Epidermal melanocyte (primary cell): ENCODE measurements around the gene XPO6.

Source experiments
- DNase-seq: peaks from one replicate; pipeline ENCODE4 v3.0.0; 2011; ENCODE audit warnings: low spot score; ENCODE audit not compliant: insufficient read length

Gene XPO6

DNA sequence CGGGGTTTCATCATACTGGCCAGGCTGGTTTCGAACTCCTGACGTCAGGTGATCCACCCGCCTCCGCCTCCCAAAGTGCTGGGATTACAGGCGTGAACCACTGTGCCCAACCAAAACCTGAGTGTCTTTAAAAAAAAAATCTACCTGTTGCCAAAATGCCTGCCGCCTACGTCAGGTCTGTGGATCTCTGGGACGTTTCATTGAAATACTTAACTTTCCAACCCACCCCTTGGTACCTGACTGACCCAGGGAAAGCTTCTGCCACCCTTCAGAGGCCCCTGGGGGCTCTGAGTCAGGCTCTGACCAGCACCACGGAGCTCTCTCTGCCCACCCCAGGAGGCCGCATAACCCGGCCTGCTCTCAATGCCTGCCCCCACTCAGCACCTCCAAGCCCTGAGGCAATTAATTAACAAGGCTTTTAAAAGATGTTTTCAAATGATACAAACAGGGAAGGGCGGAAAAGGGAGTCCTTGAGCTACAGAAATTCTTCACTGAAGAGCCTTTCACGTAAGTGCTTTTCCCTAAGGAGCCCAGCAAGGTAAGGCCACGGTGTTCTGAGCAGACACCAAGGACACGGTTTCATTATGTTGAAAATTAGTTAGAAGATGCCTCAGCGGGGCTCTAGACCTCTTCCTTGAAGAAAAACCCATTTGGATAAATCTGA is 118.9 kb downstream of the XPO6 start:
- no peak for DNase-seq

DNA sequence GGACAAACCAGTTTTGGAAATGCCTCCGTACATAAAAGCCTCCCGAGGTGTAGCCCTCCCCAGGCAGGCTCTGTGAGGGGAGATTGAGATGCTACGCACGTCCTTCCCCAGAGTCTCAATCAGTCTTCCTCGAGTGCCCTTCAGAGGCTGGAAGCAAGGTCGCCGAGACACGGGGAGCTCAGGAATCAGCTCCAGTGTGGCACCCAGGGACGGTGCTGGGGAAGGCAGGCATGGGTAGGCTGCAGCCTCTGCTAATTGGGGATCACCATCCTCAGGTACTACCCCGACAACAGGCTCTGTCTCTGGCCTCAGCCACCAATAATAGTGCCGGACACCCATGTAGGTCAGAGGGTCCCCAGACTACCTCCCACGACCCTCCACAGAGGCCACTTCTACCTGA is 120.1 kb downstream of the XPO6 start:
- no peak for DNase-seq

DNA sequence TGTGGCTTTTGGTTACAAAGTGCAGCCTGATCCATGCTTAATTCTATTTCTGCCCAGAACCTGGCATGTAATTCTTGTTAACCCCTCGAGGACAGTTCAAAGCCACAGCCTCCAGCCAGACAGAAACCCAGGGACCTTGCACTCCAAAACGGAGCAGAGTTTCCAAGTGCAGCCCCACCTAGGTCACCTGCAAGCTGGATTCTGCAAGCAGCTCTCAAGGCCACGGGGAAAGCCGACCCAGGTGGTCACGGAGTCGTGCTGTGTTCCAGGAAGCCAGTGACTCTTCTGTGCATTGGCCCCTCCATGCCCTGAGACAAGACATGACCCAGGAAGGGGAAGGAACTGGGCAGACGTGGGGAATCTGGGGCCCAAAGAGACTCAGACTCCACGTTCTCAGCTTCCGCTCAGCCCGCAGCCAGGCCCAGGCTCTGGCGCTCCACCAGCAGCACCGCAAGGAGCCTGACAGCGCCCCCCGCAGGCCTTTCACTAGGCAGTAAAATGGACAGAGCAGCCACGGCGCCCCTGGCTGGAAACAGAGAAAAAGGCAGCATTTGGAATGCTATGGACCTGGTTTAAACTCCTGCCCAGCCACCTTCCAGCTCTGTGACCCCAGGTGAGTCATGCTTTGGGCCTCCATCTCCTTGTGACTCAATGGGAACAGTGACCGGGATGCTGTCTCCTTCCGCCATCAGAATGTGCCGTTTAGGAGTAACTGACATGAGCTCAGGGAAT is 121.0 kb downstream of the XPO6 start:
- no peak for DNase-seq

DNA sequence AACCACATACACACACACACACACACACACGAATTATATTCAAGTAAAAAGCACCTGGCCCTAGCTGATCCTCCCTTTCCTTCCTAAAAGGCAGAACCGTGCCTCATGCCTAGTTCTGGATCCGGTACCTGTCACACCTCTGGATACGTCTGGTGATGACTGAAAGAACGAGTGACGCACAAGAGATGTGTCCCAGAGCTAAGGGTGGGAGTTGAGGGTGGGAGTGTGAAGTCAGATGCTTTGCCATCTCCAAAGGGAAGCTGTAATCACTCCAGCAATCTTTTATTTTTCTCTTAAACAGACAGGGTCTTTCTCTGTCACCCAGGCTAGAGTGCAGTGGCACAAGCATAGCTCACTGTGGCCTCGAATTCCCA is 121.8 kb downstream of the XPO6 start:
- DNase-seq: no peak

DNA sequence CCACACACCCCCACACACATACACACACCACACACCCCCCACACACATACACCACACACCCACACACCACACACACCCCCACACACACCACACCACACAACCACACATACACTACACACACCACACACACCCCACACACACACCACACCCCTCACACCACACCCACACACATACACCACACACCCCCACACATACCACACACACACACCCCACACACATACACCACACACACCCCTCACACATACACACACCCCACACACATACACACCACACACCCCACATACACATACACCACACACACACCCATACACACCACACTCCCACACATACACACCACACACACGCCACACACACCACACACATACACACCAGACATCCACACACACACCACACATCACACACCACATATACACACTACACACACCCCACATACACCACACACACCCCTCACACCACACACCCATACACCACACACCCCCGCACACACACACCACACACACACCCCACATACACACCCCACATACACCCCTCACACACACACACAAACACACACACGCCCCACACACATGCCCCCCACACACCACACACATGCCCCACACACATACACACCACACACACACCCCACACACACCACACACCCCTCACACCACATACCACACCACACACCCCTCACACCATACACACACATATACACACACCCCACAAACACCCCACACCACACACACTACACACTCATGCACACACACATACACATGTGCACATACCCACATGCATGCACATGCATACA is 122.4 kb downstream of the XPO6 start:
- no peak for DNase-seq

DNA sequence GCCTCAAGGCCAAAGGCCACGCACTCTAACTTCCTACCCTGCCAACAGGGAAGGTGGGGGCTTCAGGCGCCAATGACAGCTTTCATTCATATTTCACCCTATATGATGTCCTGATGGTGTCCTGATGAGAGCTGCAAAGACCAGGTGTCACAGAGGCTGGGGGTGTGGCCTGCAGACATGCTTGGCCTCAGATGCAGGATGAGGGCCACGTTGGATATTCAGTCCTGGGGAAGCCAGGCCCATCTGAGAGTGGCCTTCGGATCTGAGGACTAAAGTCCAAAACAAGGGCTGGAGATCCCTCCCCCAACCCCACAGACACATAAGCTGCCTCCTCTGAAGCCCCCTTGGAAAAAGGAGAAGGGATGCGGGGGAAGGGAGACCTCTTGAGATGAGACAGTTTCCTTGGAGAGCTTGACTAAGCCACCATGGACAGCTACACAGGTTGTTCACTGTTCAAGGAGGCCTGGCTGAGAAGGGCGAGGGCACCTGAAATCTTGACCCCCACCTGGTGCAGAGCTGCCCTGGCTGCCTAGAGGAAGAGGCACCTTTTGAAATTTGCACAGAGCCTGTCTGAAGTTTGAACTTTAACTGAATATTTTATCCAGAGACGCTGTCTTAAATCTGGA is 124.0 kb downstream of the XPO6 start:
- no peak for DNase-seq

DNA sequence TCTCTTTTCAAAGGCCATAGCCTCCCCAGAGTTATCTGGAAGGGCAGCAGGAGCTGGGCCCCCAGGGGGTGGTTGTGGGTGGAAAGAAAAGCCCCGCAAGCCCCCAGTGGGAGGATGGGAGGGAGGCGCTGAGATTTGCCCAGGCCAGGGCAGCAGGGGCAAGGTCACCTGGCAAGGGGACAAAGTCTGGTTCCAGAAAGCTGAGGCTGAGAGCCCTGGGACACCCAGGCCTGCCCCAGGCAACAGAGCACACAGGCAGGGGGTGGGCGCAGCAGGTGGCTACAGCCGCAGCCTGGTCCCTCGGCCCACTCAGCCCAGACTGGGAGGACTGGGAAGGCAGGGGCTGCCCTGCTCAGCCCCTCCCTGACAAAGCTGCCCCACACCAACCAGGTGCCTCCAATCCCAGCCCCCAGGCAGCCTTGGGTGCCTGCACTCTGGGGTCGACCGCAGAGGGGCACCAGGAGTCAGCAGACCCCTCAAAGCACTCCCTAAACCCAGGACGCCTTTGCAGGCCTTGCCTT is 124.6 kb downstream of the XPO6 start:
- DNase-seq: no peak

DNA sequence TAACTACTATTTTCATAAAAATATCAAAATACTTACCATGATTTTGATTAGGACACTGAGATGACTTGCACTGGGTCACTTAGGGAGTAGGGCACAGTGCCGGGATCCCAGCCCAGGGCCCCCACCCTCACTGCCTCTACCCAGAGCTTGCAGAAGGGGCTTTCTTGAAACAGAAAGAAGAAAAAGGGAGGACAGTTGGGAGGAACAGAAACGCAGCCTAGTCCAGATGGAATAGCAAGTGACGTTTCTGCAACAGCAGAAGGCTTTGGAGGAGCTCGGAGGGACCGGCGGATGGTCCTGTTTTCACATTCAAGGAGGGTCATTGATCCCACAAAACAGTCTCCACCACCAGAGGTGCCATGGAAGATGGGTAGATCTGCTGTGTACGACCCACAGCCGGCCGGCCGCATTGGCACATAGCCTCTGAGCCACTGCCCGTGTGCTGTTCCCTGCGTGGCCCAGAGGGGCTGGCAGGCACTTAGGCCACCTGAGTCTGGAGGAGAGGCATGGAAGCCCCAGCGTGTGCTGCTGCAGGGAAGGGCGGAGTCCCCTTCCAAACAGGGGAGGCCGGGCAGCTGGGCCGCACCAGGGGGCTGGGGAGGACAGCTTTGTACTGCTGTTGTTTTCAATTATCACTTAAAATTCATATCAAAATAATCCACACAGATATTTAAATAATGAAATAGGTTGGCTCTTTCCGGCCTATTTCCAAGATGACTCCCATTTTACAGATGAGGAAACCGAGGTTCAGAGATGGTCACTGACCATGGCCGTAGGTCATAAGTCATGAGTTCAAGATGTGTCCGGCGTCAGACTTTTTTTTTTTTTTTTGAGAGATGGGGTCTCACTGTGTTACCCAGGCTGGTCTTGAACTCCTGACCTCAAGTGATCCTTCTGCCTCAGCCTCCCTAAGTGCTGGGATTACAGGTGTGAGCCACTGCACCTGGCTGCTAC is 125.3 kb downstream of the XPO6 start:
- no peak for DNase-seq

DNA sequence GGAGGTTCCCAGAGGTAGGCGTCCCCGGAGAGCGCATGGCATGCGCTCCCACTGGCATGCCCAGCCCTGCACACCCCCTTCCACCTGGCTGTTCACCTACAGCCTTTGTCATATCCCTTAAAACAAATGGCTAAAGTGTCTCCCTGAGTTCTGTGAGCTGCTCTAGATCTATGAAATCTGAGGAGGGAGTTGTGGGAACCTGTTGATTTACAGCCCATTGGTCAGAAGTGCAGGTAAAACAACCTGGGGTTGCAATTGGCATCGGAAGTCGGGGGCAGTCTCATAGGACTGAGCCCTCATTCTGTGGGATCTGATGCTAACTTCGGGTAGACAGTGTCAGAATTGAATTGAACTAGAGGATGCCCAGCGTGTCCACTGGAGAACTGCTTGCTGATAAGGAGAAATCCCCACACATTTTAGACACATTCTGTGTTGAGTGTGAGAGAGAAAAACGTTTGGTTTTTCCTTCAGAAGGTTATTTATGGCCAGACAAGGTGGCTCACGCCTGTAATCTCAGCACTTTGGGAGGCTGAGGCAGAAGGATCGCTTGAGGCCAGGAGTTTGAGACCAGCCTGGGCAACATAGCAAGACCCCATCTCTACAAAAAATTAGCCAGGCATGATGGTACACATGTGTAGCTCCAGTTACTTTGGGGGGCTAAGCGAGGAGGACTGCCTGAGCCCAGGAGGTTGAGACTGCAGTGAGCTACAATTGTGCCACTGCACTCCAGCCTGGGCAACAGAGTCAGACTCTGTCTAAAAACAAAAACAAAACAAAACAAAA is 126.2 kb downstream of the XPO6 start:
- no peak for DNase-seq

DNA sequence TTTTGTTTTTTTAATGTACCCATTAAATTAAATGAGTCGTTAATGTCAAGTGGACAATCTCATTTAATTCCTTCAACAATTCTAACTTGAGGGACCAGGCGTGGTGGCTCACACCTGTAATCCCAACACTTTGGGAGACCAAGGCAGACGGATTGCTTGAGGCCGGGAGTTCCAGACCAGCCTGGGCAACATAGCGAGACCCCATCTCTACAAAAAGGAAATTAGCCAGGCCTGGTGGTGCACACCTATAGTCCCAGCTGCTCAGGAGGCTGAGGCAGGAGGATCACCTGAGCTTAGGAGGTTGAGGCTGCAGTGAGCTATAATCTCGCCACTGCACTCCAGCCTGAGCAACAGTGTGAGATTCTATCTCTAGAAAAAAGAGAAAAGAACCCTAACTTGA is 127.6 kb downstream of the XPO6 start:
- DNase-seq: no peak

DNA sequence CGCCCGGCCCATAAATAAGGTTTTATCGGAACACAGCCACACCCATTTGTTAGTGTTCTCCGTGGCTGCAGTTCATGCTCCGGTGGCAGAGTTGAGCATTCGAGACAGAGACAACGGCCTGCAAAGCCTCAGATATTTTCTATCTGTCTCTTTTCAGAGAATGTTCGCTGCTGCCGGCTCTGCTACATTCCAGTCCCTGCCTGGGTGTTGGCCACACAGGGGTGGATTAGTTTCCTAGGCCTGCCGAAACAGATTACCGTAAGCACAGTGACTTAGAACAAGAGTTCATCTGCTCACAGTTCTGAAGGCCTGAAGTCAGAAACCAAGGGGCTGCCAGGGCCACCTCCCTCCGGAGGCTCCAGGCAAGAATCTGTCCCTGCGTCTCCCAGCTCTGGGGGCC is 129.1 kb downstream of the XPO6 start:
- DNase-seq: no peak

DNA sequence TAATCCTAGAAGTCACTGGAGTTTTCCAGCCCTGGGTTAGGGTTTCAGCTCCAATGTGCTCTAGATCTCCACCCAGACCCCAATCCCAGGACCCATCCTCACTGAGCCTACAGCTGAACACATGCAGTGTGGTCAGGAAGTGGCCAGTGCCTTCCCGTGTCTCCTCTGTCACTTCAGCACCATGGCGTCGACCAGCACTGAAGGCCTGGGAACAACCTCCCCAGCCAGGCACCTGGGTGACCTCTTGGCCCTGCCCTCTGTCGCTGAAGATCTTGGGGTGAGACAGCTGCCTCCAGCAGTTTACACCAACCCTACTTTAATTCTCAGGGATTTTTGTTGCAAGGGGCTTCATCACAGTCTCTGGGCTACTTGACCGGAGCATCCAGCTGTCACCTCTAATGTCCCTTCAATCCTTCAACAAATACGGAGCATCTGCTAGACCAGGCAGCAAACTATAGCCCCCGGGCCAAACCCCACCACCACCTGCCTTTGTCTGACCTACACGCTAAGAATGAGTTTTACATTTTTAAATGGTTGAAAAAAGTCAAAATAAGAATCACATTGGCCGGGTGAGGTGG is 130.3 kb downstream of the XPO6 start:
- DNase-seq: no peak

DNA sequence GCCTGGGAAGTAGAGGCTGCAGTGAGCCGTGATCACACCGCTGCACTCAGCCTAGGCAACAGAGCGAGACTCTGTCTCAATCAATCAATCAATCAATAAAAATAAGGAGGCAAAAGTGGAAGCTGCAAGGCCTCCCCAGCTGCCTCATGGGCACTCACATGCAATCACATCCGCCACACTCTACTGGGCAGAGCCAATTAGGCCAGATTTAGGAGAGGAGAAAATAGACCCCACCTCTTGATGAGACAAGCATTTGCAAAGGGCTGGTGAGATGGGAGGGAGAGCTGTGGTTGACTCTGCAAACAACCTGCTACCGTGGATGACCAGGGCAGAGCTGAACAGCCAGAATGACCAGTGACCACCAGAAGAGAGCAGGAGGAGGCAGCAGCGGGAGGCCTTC is 133.5 kb downstream of the XPO6 start:
- DNase-seq: no peak

DNA sequence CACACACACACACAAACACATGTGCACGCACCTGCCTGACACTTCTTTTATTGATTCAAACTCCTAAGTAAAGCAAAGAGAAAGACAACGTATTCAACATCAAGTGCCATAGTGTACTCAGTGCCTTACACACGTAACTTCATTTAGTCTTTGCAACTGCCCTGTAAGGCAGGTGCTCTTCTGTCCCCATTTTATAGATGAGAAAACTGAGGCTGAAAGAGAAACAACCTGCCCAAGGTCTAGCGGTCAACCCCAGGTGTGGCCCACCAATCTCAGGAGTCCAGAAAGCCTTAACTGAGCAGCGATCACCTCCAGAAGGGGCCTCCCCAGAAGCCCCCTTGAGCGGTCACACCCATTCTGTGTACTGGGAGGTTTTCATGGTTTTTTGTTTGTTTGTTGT is 137.9 kb downstream of the XPO6 start:
- DNase-seq: no peak

DNA sequence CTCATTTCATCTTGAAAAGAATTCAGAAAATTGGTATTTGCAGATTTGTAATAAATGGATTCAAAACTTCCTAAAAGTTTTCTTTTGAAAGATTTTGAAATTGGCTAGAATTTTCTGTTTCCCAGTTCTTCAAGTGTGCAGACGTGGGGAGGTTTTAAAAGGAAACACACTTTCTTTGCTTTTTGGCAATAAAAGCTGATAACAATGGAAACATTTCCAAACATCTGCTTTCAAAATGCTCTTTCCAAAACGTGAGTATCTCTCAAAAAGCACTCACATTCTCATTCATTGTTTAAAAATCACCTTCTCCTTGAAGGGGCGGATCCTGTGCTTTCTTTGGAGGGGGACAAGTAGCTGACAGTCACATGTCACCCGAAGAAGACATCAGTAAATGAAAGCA is 139.7 kb downstream of the XPO6 start:
- DNase-seq: no peak

DNA sequence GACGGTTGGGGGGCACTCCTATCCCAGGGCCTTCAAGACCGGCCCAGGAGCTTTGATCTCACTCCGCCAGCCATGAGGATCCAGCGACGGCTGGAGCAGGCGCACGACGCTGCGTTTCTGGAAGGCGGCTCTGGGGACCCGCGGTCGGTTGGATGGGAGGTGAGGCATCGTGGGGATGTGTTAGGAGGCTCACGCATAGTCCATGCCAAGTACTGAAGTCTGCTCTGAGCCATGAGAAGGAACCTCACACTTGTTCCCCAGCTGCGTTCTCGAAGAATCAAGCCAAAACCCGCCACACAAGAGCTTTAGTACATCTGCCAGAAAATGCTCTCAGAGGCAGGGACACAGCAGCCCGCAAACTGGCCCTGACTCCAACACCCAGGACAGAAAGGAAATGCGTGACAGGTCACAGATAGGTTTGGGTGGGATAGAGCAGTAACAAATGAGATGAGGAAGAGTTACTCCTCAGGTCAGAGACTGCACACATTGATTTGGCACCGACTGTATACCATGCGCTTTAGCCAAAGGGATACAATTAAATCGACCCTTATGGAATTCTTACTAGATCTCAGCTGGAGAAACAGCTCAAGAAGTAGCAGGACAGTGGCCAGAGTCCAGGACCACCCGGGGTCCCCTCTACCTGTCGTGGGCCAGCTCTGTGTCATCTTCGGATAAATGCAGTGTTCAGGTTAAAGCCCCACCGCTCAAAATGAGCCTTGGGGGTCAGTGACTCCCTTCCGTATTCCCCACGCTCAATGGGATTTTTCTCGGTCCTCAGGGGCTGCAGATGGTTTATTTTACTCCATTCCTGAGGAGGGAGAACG is 141.6 kb downstream of the XPO6 start:
- DNase-seq: no peak

DNA sequence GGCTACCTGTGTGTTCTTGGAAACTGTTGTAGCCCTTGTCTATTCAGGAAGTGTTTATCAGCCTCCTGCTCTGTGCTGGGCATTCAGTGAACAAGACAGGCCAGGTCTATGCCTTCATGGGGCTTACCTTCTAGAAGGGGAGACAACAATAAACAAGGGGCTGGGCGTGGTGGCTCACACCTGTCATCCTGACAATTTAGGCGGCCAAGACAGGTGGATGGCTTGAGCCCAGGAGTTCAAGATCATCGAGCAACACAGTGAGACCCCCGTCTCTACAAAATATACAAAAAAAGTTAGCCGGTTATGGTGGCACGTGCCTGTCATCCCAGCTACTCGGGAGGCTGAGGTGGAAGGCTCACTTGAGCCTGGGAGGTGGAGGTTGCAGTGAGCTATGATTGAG is 142.8 kb downstream of the XPO6 start:
- no peak for DNase-seq

DNA sequence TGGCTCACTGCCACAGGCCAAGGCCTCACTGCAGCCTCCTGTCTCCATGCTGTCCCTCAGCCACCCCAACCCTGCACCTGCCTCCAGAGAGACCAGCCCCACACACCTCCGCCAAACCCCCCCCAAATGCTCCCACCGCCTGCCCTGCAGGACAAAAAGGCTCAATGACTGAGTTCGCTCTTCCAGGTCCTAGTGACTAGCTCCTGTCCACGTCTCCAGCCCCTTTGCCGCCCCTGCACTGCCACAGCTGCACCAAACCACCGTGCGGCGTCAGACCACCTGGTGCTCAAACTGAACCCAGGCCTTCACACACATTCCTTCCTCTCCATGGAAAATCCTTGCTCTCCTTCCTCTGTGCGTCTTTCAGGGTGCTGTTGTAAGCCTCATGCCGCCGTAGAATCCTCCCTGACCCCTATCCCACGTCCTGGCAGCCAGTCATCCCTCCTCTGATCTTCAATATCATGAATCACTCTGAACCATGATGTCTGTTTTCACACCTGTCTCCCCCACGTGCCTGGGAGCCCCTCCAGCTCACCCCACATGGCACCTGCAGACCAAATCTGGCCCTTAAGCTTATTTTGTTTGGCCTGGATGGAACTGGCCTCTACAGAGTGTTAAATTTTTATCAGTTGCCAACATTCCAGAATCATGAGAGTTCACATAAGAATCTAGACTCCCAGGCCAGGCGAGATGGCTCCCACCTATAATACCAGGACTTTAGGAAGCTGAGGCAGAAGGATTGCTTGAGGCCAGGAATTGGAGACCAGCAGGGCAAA is 144.0 kb downstream of the XPO6 start:
- DNase-seq: no peak
